H1 (cell line): Measurements from ENCODE around the gene IFT27. TPM values are rescaled to one million over a fixed set of nuclear protein-coding genes. Genes with fewer than 3 reads are reported as not detected.

Experiments
- CTCF ChIA-PET: fragments of 300-600 bp; sonication (Branson Sonifier 250); formaldehyde crosslinking; loops from one replicate; lab custom pipeline; 2021; ENCODE audit not compliant: partially characterized antibody; lab: Charles Lee
- POLR2A ChIA-PET: fragments of 300-600 bp; sonication (Branson Sonifier 250); formaldehyde crosslinking; loops from one replicate; lab custom pipeline; 2021; ENCODE audit warnings: inconsistent platforms; ENCODE audit not compliant: partially characterized antibody; lab: Charles Lee
- DNase-seq, 2 experiments: peaks; one replicate each; pipeline versions ENCODE4 v3.0.0 to v3.0.0-alpha.2; 2010 to 2022; ENCODE audit warnings: low spot score in 2 of 2, low read depth in 1 of 2, mixed read lengths in 1 of 2
- FAIRE-seq: peaks from 2 replicates; lab custom pipeline; 2011; peaks lifted over from hg19 to GRCh38; lab: Jason Lieb, UNC
- H2AFZ ChIP-seq: 2 replicates; pipeline ENCODE4 v1.8.1; 2012; ENCODE audit warnings: low read length, inconsistent platforms
- H2AK5ac ChIP-seq: 2 replicates; pipeline ENCODE4 v1.6.1; 2013; ENCODE audit warnings: low read depth, low read length
- H2BK120ac ChIP-seq: replicated peaks from 2 replicates; pipeline ENCODE3; 2013; ENCODE audit warnings: low read depth, low read length, inconsistent platforms
- H2BK12ac ChIP-seq: 2 replicates; pipeline ENCODE4 v1.6.1; 2013; ENCODE audit warnings: low read depth, low read length
- H2BK15ac ChIP-seq: 2 replicates; pipeline ENCODE4 v1.6.1; 2013; ENCODE audit warnings: low read length
- H2BK20ac ChIP-seq: 2 replicates; pipeline ENCODE4 v1.6.1; 2013; ENCODE audit warnings: low read length
- H2BK5ac ChIP-seq: 2 replicates; pipeline ENCODE4 v1.6.1; 2013; ENCODE audit warnings: low read depth, low read length
- H3K14ac ChIP-seq: 2 replicates; pipeline ENCODE4 v1.6.1; 2013; ENCODE audit warnings: inconsistent platforms; ENCODE audit not compliant: insufficient read length
- H3K18ac ChIP-seq: 2 replicates; pipeline ENCODE4 v1.6.1; 2013; ENCODE audit warnings: low read length; ENCODE audit errors: extremely low read depth
- H3K23ac ChIP-seq: 2 replicates; pipeline ENCODE4 v1.6.1; 2013; ENCODE audit warnings: inconsistent platforms; ENCODE audit not compliant: insufficient read length
- H3K23me2 ChIP-seq: 2 replicates; pipeline ENCODE4 v1.6.1; 2013; ENCODE audit warnings: low read depth, low read length
- H3K27ac ChIP-seq: 2 replicates; pipeline ENCODE4 v1.6.1; 2011; ENCODE audit warnings: low read depth, low read length, inconsistent platforms
- H3K27me3 ChIP-seq, 4 experiments: replicated peaks in 1 of 4; 1 replicate in 1 of 4; 2 replicates in 3 of 4; pipeline versions ENCODE4 v1.6.1 to v1.8.1; 2011 to 2013; ENCODE audit warnings: low read length in 3 of 4, mild to moderate bottlenecking in 3 of 4, inconsistent platforms in 2 of 4, mixed read lengths in 2 of 4, moderate library complexity in 1 of 4; ENCODE audit not compliant: control insufficient read depth in 3 of 4, insufficient read depth in 3 of 4; ENCODE audit errors: extremely low read depth in 1 of 4
- H3K36me3 ChIP-seq, 4 experiments: 2 replicates each; pipeline versions ENCODE4 v1.6.1 to v1.8.1; 2011 to 2013; ENCODE audit warnings: mild to moderate bottlenecking in 4 of 4, low read length in 3 of 4, moderate library complexity in 2 of 4, control low read depth in 1 of 4, inconsistent platforms in 1 of 4; ENCODE audit not compliant: insufficient read depth in 4 of 4, control insufficient read depth in 2 of 4
- H3K4ac ChIP-seq: replicated peaks from 2 replicates; pipeline ENCODE3; 2013; ENCODE audit warnings: low read length, low read depth, mixed read lengths, inconsistent platforms; ENCODE audit not compliant: insufficient read length
- H3K4me1 ChIP-seq, 4 experiments: replicated peaks in 1 of 4; 1 replicate in 1 of 4; 2 replicates in 3 of 4; pipeline versions ENCODE4 v1.6.1 to v1.8.1; 2011 to 2013; ENCODE audit warnings: low read length in 3 of 4, inconsistent platforms in 2 of 4, mixed read lengths in 1 of 4; ENCODE audit not compliant: insufficient read depth in 4 of 4, control insufficient read depth in 3 of 4
- H3K4me2 ChIP-seq, 2 experiments: 2 replicates each; pipeline versions ENCODE4 v1.6.1 to v1.8.1; 2011 to 2013; ENCODE audit warnings: low read depth in 2 of 2, low read length in 2 of 2, control low read depth in 1 of 2, inconsistent platforms in 1 of 2, mild to moderate bottlenecking in 1 of 2; ENCODE audit not compliant: insufficient read depth in 1 of 2
- H3K4me3 ChIP-seq, 4 experiments: fragments of 200-600, 300-600 bp in 1 of 4; sonication (generic), shearing (Covaris generic), sonication (Bioruptor Twin) in 1 of 4; 2 replicates each; pipeline versions ENCODE4 v1.5.1 to v1.8.1; 2011 to 2016; ENCODE audit warnings: low read length in 4 of 4, low read depth in 3 of 4, control low read depth in 2 of 4, inconsistent platforms in 2 of 4, mild to moderate bottlenecking in 2 of 4, mixed read lengths in 1 of 4, moderate library complexity in 1 of 4; ENCODE audit not compliant: insufficient read depth in 2 of 4; ENCODE audit errors: extremely low read depth in 1 of 4
- H3K56ac ChIP-seq: replicated peaks from 2 replicates; pipeline ENCODE3; 2013; ENCODE audit warnings: low read depth, mild to moderate bottlenecking, mixed read lengths, low read length, inconsistent platforms; ENCODE audit not compliant: insufficient read length
- H3K79me1 ChIP-seq: 2 replicates; pipeline ENCODE4 v1.6.1; 2013; ENCODE audit warnings: low read depth, low read length, control low read depth
- H3K79me2 ChIP-seq, 2 experiments: 2 replicates each; pipeline versions ENCODE4 v1.6.1 to v1.8.1; 2012 to 2013; ENCODE audit warnings: low read length in 2 of 2, mild to moderate bottlenecking in 2 of 2, inconsistent platforms in 1 of 2; ENCODE audit not compliant: insufficient read depth in 2 of 2, control insufficient read depth in 1 of 2
- H3K9ac ChIP-seq, 4 experiments: replicated peaks in 1 of 4; 1 replicate in 1 of 4; 2 replicates in 3 of 4; pipeline versions ENCODE4 v1.6.1 to v1.8.1; 2011 to 2013; ENCODE audit warnings: low read depth in 3 of 4, low read length in 3 of 4, control low read depth in 2 of 4, mild to moderate bottlenecking in 2 of 4, moderate library complexity in 2 of 4, inconsistent platforms in 1 of 4; ENCODE audit errors: extremely low read depth in 1 of 4
- H3K9me3 ChIP-seq, 2 experiments: 2 replicates each; pipeline versions ENCODE4 v1.6.1 to v1.8.1; 2012 to 2013; ENCODE audit warnings: mild to moderate bottlenecking in 2 of 2, moderate library complexity in 2 of 2, control low read depth in 1 of 2, inconsistent platforms in 1 of 2, low read depth in 1 of 2, low read length in 1 of 2, mixed read lengths in 1 of 2; ENCODE audit not compliant: insufficient read depth in 2 of 2
- H4K20me1 ChIP-seq, 2 experiments: replicated peaks in 1 of 2; 2 replicates each; pipeline versions ENCODE3 to v1.8.1; 2011 to 2013; ENCODE audit warnings: inconsistent platforms in 2 of 2, low read length in 2 of 2, mild to moderate bottlenecking in 1 of 2; ENCODE audit not compliant: insufficient read depth in 2 of 2, control insufficient read depth in 1 of 2
- H4K5ac ChIP-seq: 2 replicates; pipeline ENCODE4 v1.6.1; 2013; ENCODE audit warnings: low read length, low read depth, mixed read lengths, inconsistent platforms; ENCODE audit not compliant: insufficient read length
- H4K8ac ChIP-seq: 2 replicates; pipeline ENCODE4 v1.8.0; 2013; ENCODE audit warnings: mild to moderate bottlenecking, moderate library complexity, low read length, inconsistent platforms; ENCODE audit not compliant: insufficient read depth; ENCODE audit errors: extremely low read depth
- H4K91ac ChIP-seq: replicated peaks from 2 replicates; pipeline ENCODE3; 2013; ENCODE audit warnings: low read length, mixed read lengths, inconsistent platforms; ENCODE audit not compliant: insufficient read length
- ASH2L ChIP-seq: fragments of 200-600, 300-600 bp; sonication (generic); IDR thresholded peaks from one replicate; pipeline ENCODE4 v1.7.1; 2017; ENCODE audit warnings: low read length
- BCL11A ChIP-seq, 2 experiments: IDR thresholded peaks; one replicate each; pipeline ENCODE4 v1.6.1; 2011; ENCODE audit warnings: low read depth in 2 of 2, low read length in 2 of 2, mild to moderate bottlenecking in 2 of 2
- CEBPB ChIP-seq: IDR thresholded peaks from 2 replicates; pipeline ENCODE4 v1.6.1; 2012; ENCODE audit warnings: low read depth, low read length
- CHD1 ChIP-seq: IDR thresholded peaks from 2 replicates; pipeline ENCODE4 v1.6.1; 2012; ENCODE audit warnings: low read depth, low read length, improper control_type of control experiment
- HDAC2 ChIP-seq, 2 experiments: fragments of 300-600 bp in 1 of 2; sonication (generic) in 1 of 2; IDR thresholded peaks; 2 replicates each; pipeline ENCODE4 v1.6.1; 2011 to 2012; ENCODE audit warnings: low read depth in 2 of 2, low read length in 2 of 2, mild to moderate bottlenecking in 2 of 2, moderate library complexity in 2 of 2, borderline replicate concordance in 1 of 2, inconsistent platforms in 1 of 2
- JUND ChIP-seq: IDR thresholded peaks from 2 replicates; pipeline ENCODE4 v1.6.1; 2011; ENCODE audit warnings: mild to moderate bottlenecking, improper control_type of control experiment, low read length
- RFX5 ChIP-seq: IDR thresholded peaks from 2 replicates; pipeline ENCODE4 v1.6.1; 2011; ENCODE audit warnings: low read depth, low read length, improper control_type of control experiment, borderline replicate concordance
- SIX5 ChIP-seq: IDR thresholded peaks from 2 replicates; pipeline ENCODE4 v1.6.1; 2011; ENCODE audit warnings: mild to moderate bottlenecking, low read depth, low read length
- TAF1 ChIP-seq: IDR thresholded peaks from 2 replicates; pipeline ENCODE4 v1.6.1; 2011; ENCODE audit warnings: mild to moderate bottlenecking, low read depth, low read length
- WGBS, 2 experiments: shearing (Covaris generic) in 1 of 2; methylation state at CpG; one replicate each; pipeline versions ENCODE4 v1.1.6 to v1.1.7; 2013 to 2015; ENCODE audit warnings: low lambda C conversion rate in 2 of 2, mixed read lengths in 2 of 2, inconsistent platforms in 1 of 2, low coverage in 1 of 2, missing lambda C conversion rate in 1 of 2; ENCODE audit not compliant: insufficient replicate concordance in 2 of 2, insufficient coverage in 1 of 2, insufficient read length in 1 of 2; ENCODE audit errors: extremely low coverage in 1 of 2, missing lambda C conversion rate in 1 of 2; 5-methylcytosine and 5-hydroxymethylcytosine counted together
- polyA plus RNA-seq, 7 experiments: library from polyadenylated mRNA; depleted of rRNA in 3 of 7; stranded (reverse) in 5 of 7; unstranded in 2 of 7; fragments of >200 nt in 5 of 7; fragments of 200-250 nt in 2 of 7; gene quantifications; 1 replicate in 5 of 7; 2 replicates in 1 of 7; 4 replicates in 1 of 7; pipeline versions ENCODE4 v1.2.1 to v1.2.3, GENCODE V29; 2011 to 2013; ENCODE audit warnings: missing spikeins in 2 of 7, mixed read lengths in 2 of 7
- total RNA-seq: library from RNA; stranded (reverse); fragmentation: NEBNext Ultra II Directional; extraction: Animal tissue kit (Norgen Biotek cat#: 25700); gene quantifications from 2 replicates; pipeline ENCODE4 v1.2.1, GENCODE V29; 2021

IFT27 gene
- total and polyA plus RNA-seq, 2 of the 8 experiments (the other 6 are each of a cell fraction or from before 2014, with no cell fraction given), result 36.4 to 46.2 TPM

DNA sequence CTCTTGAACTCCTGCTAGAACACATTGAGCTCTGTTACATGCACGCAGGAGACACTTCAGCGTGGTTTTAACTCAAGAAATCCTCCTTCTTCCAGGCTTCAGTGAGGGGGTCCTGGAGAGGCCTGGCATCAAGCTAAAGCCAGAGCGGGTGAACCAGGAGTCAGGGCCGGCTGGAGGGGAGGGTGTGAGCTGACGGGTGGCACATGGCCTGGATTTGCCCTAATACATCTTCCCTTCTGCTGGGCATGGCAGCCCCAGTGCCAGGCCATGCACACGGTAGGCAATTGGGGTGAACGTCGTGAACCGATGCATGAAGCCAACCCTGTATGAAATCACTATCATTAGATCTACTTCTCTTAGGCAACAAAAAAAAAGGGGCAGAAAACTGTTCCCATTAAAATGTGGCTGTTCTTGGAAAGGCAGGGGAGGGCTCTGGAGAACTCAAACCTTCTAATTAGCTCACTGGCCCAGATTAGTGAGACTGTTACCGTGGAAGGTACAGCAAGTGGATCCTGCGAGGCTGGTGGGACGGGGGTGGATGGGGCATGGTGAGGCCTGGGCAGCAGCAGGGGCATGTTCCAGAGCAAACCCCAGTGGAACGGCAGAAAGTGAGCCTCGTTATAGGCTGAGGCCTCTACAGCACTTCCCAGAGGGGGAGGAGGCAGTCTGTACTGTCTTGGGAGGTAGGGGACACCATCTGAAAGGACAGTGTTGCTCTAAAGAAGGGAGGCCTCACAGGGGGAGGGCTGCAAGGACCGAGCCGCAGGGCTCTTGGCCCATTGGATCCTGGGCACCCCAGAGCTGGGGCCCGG lies 10.6 kb downstream of the IFT27 start:
- no peak overlapping the region for H2BK15ac ChIP-seq
- no peak overlapping the region for H3K4me2 ChIP-seq
- H3K27ac ChIP-seq, result no peak overlapping the region
- H2BK12ac ChIP-seq, result no peak overlapping the region
- DNase-seq (no peak), FAIRE-seq (no peak)
- WGBS, 2 experiments, result 92% methylated on average over 17 of the region's 17 CpGs; no CpG with 5 or more reads in 1 of the 2 experiments
- no peak overlapping the region for H3K18ac ChIP-seq
- no peaks in the 10 kb centered on the region for H3K23me2 ChIP-seq
- H4K5ac ChIP-seq, result no peak overlapping the region
- no peak overlapping the region for H2AK5ac ChIP-seq
- H3K4me3 ChIP-seq, result no peak overlapping the region
- peaks cover 3 to 20% (median 11%) of the 10 kb centered on the region in 4 experiments; a peak in 5 of 8 replicates for H3K36me3 ChIP-seq
- no peak overlapping the region for H3K14ac ChIP-seq
- H4K91ac ChIP-seq, result no peak overlapping the region
- no peak overlapping the region for H2BK120ac ChIP-seq
- H2BK20ac ChIP-seq, result no peak overlapping the region
- no peaks in the 10 kb centered on the region for H3K79me2 ChIP-seq
- TF ChIP-seq TAF1 (no peak), CEBPB (no peak), JUND (no peak), SIX5 (no peak), BCL11A (IDR thresholded peaks at IDR 0.05; ENCODE audit: low read depth in 2 of 2, low read length in 2 of 2) (no peak), ASH2L (no peak), RFX5 (no peak), HDAC2 (IDR thresholded peaks at IDR 0.05; ENCODE audit: borderline replicate concordance in 1 of 2, low read depth in 2 of 2, low read length in 2 of 2) (no peak), CHD1 (no peak)
- no peak overlapping the region for H3K4ac ChIP-seq
- H3K23ac ChIP-seq, result no peak overlapping the region
- H2AFZ ChIP-seq, result no peak overlapping the region
- ChIA-PET CTCF (interaction anchor here (0.7 to 2.5 kb wide), 7 partner anchors 8 to 213 kb away, joined by 3 to 12 read pairs (median 4); no protein-coding TSS in a partner anchor), POLR2A (no interaction called here)
- H3K27me3 ChIP-seq, result no peaks in the 10 kb centered on the region
- no peaks in the 10 kb centered on the region for H3K4me1 ChIP-seq
- H3K9me3 ChIP-seq, result no peaks in the 10 kb centered on the region
- no peak overlapping the region for H3K56ac ChIP-seq
- H3K79me1 ChIP-seq, result no peaks in the 10 kb centered on the region
- H4K8ac ChIP-seq, result no peak overlapping the region
- H2BK5ac ChIP-seq, result no peak overlapping the region
- H3K9ac ChIP-seq, result no peak overlapping the region
- no peaks in the 10 kb centered on the region for H4K20me1 ChIP-seq
